Calu3 (cell line): ENCODE measurements around the gene DDX18. TPM values are rescaled to one million over a fixed set of nuclear protein-coding genes. Genes with fewer than 3 reads are reported as not detected.

Experiments
- BruUV-seq: library from RNA; stranded (reverse); fragments of 400-500 nt; replicated peaks from 2 replicates; lab custom pipeline; 2021; lab: Mats Ljungman, UMichigan
- CTCF ChIA-PET: fragments of 300-600 bp; sonication (Branson Sonifier 250); formaldehyde crosslinking; loops from one replicate; lab custom pipeline; 2022; ENCODE audit warnings: antibody characterized with exemption; lab: Charles Lee
- DNase-seq: peaks from one replicate; pipeline ENCODE4 v3.0.0; 2022
- H3K27ac Mint-ChIP-seq: one replicate; pipeline ENCODE4 v1.8.0; 2022; ENCODE audit warnings: mixed read lengths; ENCODE audit not compliant: unreplicated experiment
- H3K27me3 Mint-ChIP-seq: one replicate; pipeline ENCODE4 v1.8.0; 2022; ENCODE audit warnings: mixed read lengths; ENCODE audit not compliant: unreplicated experiment
- H3K36me3 Mint-ChIP-seq: one replicate; pipeline ENCODE4 v1.8.0; 2022; ENCODE audit warnings: mild to moderate bottlenecking, moderate library complexity, mixed read lengths; ENCODE audit not compliant: insufficient read depth, unreplicated experiment
- H3K4me1 Mint-ChIP-seq: one replicate; pipeline ENCODE4 v1.8.0; 2022; ENCODE audit warnings: mild to moderate bottlenecking, low read depth, mixed read lengths; ENCODE audit not compliant: unreplicated experiment
- H3K4me3 Mint-ChIP-seq: one replicate; pipeline ENCODE4 v1.8.0; 2022; ENCODE audit warnings: mild to moderate bottlenecking, low read depth, moderate library complexity, mixed read lengths; ENCODE audit not compliant: unreplicated experiment
- H3K9me3 Mint-ChIP-seq: one replicate; pipeline ENCODE4 v1.8.0; 2022; ENCODE audit warnings: low read depth, mixed read lengths; ENCODE audit not compliant: unreplicated experiment
- intact Hi-C: fragments of 100-400 bp; cut with micrococcal nuclease; formaldehyde crosslinking; loops from one replicate; pipeline ENCODE4 v1.10.0; 2022; ENCODE audit not compliant: unreplicated experiment
- total RNA-seq: library from RNA; stranded (reverse); gene quantifications from 2 replicates; pipeline ENCODE4 v1.2.3, GENCODE V29; 2022
- TF ChIP-seq, protein P1 (sequence below): fragments of 200-600 bp; IDR thresholded peaks from one replicate; pipeline ENCODE4 v1.8.0; 2022; ENCODE audit warnings: antibody characterized with exemption; ENCODE audit not compliant: unreplicated experiment

DDX18 gene
- total RNA-seq, 1 experiment from 2014 or later = 114 TPM

DNA sequence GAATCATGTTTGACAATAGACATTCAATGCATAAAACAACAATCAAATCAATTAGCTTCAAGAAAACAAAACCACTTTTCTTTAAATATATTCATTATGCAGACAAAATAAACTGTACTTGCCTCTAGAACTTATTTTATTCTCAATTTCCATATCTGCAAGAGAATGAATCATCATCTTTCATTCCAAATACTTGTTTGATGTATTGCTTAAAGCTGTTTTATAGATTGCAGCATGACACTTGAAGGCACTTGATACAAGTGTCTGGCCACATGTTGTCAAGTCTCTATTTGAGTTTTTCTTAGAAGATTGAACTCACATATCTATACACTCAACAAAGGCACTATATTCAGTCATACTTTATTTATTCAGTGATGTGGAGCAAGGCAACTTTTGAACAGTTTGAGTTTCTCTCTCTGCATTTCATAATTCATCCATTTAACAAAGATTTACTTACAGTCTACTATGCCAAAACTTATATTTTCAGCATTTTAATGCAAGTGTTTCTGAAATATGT lies 38.7 kb upstream of the DDX18 start:
- Mint-ChIP-seq H3K27ac (no peak overlapping the region), H3K9me3 (no peaks in the 10 kb centered on the region), H3K4me1 (peaks cover 4% of the 10 kb centered on the region), H3K27me3 (no peaks in the 10 kb centered on the region), H3K4me3 (no peak overlapping the region), H3K36me3 (no peaks in the 10 kb centered on the region)
- TF ChIP-seq, protein P1, sequence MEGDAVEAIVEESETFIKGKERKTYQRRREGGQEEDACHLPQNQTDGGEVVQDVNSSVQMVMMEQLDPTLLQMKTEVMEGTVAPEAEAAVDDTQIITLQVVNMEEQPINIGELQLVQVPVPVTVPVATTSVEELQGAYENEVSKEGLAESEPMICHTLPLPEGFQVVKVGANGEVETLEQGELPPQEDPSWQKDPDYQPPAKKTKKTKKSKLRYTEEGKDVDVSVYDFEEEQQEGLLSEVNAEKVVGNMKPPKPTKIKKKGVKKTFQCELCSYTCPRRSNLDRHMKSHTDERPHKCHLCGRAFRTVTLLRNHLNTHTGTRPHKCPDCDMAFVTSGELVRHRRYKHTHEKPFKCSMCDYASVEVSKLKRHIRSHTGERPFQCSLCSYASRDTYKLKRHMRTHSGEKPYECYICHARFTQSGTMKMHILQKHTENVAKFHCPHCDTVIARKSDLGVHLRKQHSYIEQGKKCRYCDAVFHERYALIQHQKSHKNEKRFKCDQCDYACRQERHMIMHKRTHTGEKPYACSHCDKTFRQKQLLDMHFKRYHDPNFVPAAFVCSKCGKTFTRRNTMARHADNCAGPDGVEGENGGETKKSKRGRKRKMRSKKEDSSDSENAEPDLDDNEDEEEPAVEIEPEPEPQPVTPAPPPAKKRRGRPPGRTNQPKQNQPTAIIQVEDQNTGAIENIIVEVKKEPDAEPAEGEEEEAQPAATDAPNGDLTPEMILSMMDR = no peak
- CTCF ChIA-PET = no interaction called here
- DNase-seq = no peak
- intact Hi-C loops = loop anchor here (10.0 kb wide), 1 partner anchor 231 kb away; no protein-coding TSS in a partner anchor
- BruUV-seq = no TSS peak

DNA sequence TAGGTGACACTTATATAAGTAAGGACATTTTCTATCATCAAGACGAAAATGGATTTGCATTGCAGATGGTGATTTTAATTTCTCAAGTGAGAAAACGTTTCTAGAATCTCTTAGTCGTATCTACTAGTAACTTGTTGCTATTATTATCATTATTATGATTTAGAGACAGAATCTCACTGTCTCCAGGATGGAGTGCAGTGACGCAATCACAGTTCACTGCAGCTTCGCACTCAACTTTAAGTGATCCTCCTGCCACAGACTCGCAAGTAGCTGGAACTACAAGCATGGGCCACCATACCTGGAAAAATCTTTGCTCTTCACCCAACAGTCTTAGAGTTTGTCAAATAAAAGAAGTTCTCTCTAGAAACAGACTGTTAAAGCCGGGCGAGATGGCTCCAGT lies 37.6 kb upstream of the DDX18 start:
- Mint-ChIP-seq H3K9me3 (no peaks in the 10 kb centered on the region), H3K36me3 (no peaks in the 10 kb centered on the region), H3K4me1 (no peaks in the 10 kb centered on the region), H3K27me3 (no peaks in the 10 kb centered on the region), H3K27ac (no peak overlapping the region), H3K4me3 (no peak overlapping the region)
- CTCF ChIA-PET = no interaction called here
- no TSS peak for BruUV-seq
- intact Hi-C loops = loop anchor here (10.0 kb wide), 1 partner anchor 232 kb away; no protein-coding TSS in a partner anchor
- DNase-seq = no peak
- TF ChIP-seq, protein P1 = no peak

DNA sequence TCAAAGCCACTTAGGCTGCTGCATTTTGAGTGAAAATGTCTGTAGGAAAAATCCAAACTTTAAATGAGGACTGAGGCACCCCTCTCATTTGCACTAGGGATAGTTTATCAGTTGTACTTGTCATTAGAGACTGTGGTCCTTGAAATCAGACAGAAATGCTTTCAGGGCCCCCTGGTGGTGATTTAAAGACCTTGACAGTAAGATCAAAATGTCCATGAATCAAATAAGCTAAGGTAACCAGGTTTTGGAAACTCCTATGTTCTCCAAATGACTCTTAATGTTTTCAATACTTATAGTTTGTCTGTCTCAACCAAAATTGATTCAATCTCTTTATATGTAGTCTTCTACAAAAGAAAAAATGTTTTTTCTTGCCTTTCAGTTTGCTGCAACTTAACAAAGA lies 28.8 kb upstream of the DDX18 start:
- Mint-ChIP-seq H3K4me1 (no peaks in the 10 kb centered on the region), H3K27ac (no peak overlapping the region), H3K36me3 (no peaks in the 10 kb centered on the region), H3K27me3 (no peaks in the 10 kb centered on the region), H3K9me3 (peaks cover 6% of the 10 kb centered on the region), H3K4me3 (no peak overlapping the region)
- peak; percentile 62 for DNase-seq
- CTCF ChIA-PET = interaction anchor here (1.6 kb wide), 1 partner anchor 29 kb away, joined by 11 read pairs; the partner anchor contains the start of gene DDX18
- intact Hi-C loops = loop anchor here (2.0 to 10.0 kb wide), 2 partner anchors 1039 to 1271 kb away; no protein-coding TSS in a partner anchor
- TF ChIP-seq, protein P1 = peak; percentile 59
- BruUV-seq = no TSS peak

DNA sequence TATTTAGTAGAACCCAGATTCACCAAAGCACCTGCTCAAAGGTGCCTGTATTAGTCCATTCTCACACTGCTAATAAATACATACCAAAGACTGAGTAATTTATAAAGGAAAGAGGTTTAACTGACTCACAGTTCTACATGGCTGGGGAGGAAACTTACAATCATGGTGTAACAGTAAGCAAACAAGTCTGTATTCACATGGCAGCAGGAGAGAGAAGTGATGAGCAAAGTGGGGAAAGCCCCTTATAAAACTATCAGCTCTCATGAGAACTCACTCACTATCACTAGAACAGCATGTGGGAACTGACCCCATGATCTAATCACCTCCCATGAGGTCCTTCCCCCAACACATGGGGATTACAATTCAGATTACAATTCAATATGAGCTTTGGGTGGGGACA lies 28.0 kb upstream of the DDX18 start:
- CTCF ChIA-PET = interaction anchor here (1.6 kb wide), 1 partner anchor 28 kb away, joined by 11 read pairs; the partner anchor contains the start of gene DDX18
- H3K36me3 Mint-ChIP-seq = no peaks in the 10 kb centered on the region
- H3K4me3 Mint-ChIP-seq = no peak overlapping the region
- TF ChIP-seq, protein P1 = no peak
- intact Hi-C loops = loop anchor here (10.0 kb wide), 1 partner anchor 1272 kb away; no protein-coding TSS in a partner anchor
- H3K9me3 Mint-ChIP-seq = peaks cover 6% of the 10 kb centered on the region
- no peak for DNase-seq
- H3K4me1 Mint-ChIP-seq = no peaks in the 10 kb centered on the region
- no peaks in the 10 kb centered on the region for H3K27me3 Mint-ChIP-seq
- H3K27ac Mint-ChIP-seq = no peak overlapping the region
- BruUV-seq = no TSS peak
